H9 (cell line): ENCODE measurements around the gene TGM3. TPM values are rescaled to one million over a fixed set of nuclear protein-coding genes. Genes with fewer than 3 reads are reported as not detected.

Experiments used
- DNase-seq: peaks from one replicate; pipeline ENCODE4 v3.0.0-alpha.2; 2017
- H2AFZ ChIP-seq: one replicate; pipeline ENCODE4 v1.6.1; 2013; ENCODE audit warnings: mild to moderate bottlenecking, low read length, control low read depth, moderate library complexity
- H2AK5ac ChIP-seq: 2 replicates; pipeline ENCODE4 v1.6.1; 2013; ENCODE audit warnings: low read length, control low read depth, mixed read lengths; ENCODE audit not compliant: insufficient read length
- H2BK120ac ChIP-seq: one replicate; pipeline ENCODE4 v1.6.1; 2013; ENCODE audit warnings: low read depth, mild to moderate bottlenecking, low read length, control low read depth, inconsistent platforms; ENCODE audit not compliant: poor library complexity, severe bottlenecking
- H2BK12ac ChIP-seq: 2 replicates; pipeline ENCODE4 v1.6.1; 2013; ENCODE audit warnings: low read length, control low read depth, mixed read lengths, low read depth; ENCODE audit not compliant: insufficient read length
- H2BK15ac ChIP-seq: 2 replicates; pipeline ENCODE4 v1.6.1; 2013; ENCODE audit warnings: low read depth, low read length, control low read depth
- H2BK20ac ChIP-seq: one replicate; pipeline ENCODE4 v1.6.1; 2013; ENCODE audit warnings: low read depth, mild to moderate bottlenecking, low read length, control low read depth, inconsistent platforms; ENCODE audit not compliant: poor library complexity, severe bottlenecking
- H2BK5ac ChIP-seq: 2 replicates; pipeline ENCODE4 v1.6.1; 2013; ENCODE audit warnings: low read length, control low read depth, mixed read lengths; ENCODE audit not compliant: insufficient read length
- H3K14ac ChIP-seq: 2 replicates; pipeline ENCODE4 v1.6.1; 2013; ENCODE audit warnings: low read length, control low read depth; ENCODE audit not compliant: insufficient read depth
- H3K18ac ChIP-seq: 2 replicates; pipeline ENCODE4 v1.6.1; 2013; ENCODE audit warnings: low read depth, mild to moderate bottlenecking, mixed read lengths, low read length, control low read depth; ENCODE audit not compliant: insufficient read length
- H3K23ac ChIP-seq: 2 replicates; pipeline ENCODE4 v1.6.1; 2013; ENCODE audit warnings: low read length, control low read depth, mixed read lengths, low read depth; ENCODE audit not compliant: insufficient read length
- H3K23me2 ChIP-seq: 2 replicates; pipeline ENCODE4 v1.6.1; 2013; ENCODE audit warnings: low read depth, mild to moderate bottlenecking, mixed read lengths, low read length, control low read depth; ENCODE audit not compliant: insufficient read length, poor library complexity, severe bottlenecking
- H3K27ac ChIP-seq: 2 replicates; pipeline ENCODE4 v1.5.1; 2013; ENCODE audit warnings: low read length, control low read depth, mixed read lengths, low read depth; ENCODE audit not compliant: insufficient read length
- H3K27me3 ChIP-seq: 2 replicates; pipeline ENCODE4 v1.6.1; 2013; ENCODE audit warnings: low read length, control low read depth, inconsistent platforms; ENCODE audit not compliant: insufficient read depth
- H3K4ac ChIP-seq: 2 replicates; pipeline ENCODE4 v1.6.1; 2013; ENCODE audit warnings: low read depth, mild to moderate bottlenecking, control low read depth, inconsistent platforms, low read length, moderate library complexity
- H3K4me1 ChIP-seq: 2 replicates; pipeline ENCODE4 v1.6.1; 2013; ENCODE audit warnings: low read length, control low read depth, inconsistent platforms; ENCODE audit not compliant: insufficient read depth
- H3K4me2 ChIP-seq: 2 replicates; pipeline ENCODE4 v1.6.1; 2013; ENCODE audit warnings: low read length, control low read depth, mixed read lengths; ENCODE audit not compliant: insufficient read length, insufficient read depth
- H3K56ac ChIP-seq: 2 replicates; pipeline ENCODE4 v1.6.1; 2013; ENCODE audit warnings: low read depth, mild to moderate bottlenecking, mixed read lengths, low read length, control low read depth; ENCODE audit not compliant: insufficient read length
- H3K79me1 ChIP-seq: 2 replicates; pipeline ENCODE4 v1.6.1; 2013; ENCODE audit warnings: low read depth, mild to moderate bottlenecking, moderate library complexity, low read length, control low read depth, inconsistent platforms; ENCODE audit not compliant: insufficient read depth, poor library complexity, severe bottlenecking
- H3K79me2 ChIP-seq: 2 replicates; pipeline ENCODE4 v1.6.1; 2013; ENCODE audit warnings: low read length, control low read depth, inconsistent platforms; ENCODE audit not compliant: insufficient read depth
- H3K9ac ChIP-seq: 2 replicates; pipeline ENCODE4 v1.6.1; 2013; ENCODE audit warnings: low read length, control low read depth, mixed read lengths; ENCODE audit not compliant: insufficient read length; ENCODE audit errors: extremely low read depth
- H3K9me3 ChIP-seq: one replicate; pipeline ENCODE4 v1.6.1; 2013; ENCODE audit warnings: low read depth, low read length, inconsistent platforms; ENCODE audit not compliant: control insufficient read depth
- H3T11ph ChIP-seq: one replicate; pipeline ENCODE4 v1.6.1; 2013; ENCODE audit warnings: mild to moderate bottlenecking, low read length, control low read depth, inconsistent platforms
- H4K20me1 ChIP-seq: one replicate; pipeline ENCODE4 v1.6.1; 2013; ENCODE audit not compliant: control insufficient read depth, insufficient read length, insufficient read depth
- H4K5ac ChIP-seq: 2 replicates; pipeline ENCODE4 v1.6.1; 2013; ENCODE audit warnings: low read depth, mild to moderate bottlenecking, mixed read lengths, low read length, control low read depth; ENCODE audit not compliant: insufficient read length
- H4K8ac ChIP-seq: replicated peaks from 2 replicates; pipeline ENCODE4 v1.6.1; 2013; ENCODE audit warnings: low read length, control low read depth, mixed read lengths, low read depth; ENCODE audit not compliant: insufficient read length
- H4K91ac ChIP-seq: 2 replicates; pipeline ENCODE4 v1.6.1; 2013; ENCODE audit warnings: low read depth, mild to moderate bottlenecking, moderate library complexity, mixed read lengths, low read length, control low read depth; ENCODE audit not compliant: insufficient read length
- H3K27ac Mint-ChIP-seq, 3 experiments: 2 replicates in 2 of 3; 3 replicates in 1 of 3; pipeline ENCODE4 v1.8.0; 2020 to 2021; ENCODE audit warnings: mixed read lengths in 3 of 3, mild to moderate bottlenecking in 1 of 3, moderate library complexity in 1 of 3
- H3K27me3 Mint-ChIP-seq: 2 replicates; pipeline ENCODE4 v1.8.0; 2021; ENCODE audit warnings: low read depth, mild to moderate bottlenecking, moderate library complexity, mixed read lengths
- H3K36me3 Mint-ChIP-seq, 3 experiments: 2 replicates in 2 of 3; 3 replicates in 1 of 3; pipeline ENCODE4 v1.8.0; 2020 to 2021; ENCODE audit warnings: low read depth in 3 of 3, mixed read lengths in 3 of 3; ENCODE audit not compliant: insufficient read depth in 1 of 3
- H3K4me1 Mint-ChIP-seq, 2 experiments: 2 replicates each; pipeline ENCODE4 v1.8.0; 2020; ENCODE audit warnings: mixed read lengths in 2 of 2
- H3K4me3 Mint-ChIP-seq, 2 experiments: 2 replicates in 1 of 2; 3 replicates in 1 of 2; pipeline ENCODE4 v1.8.0; 2020 to 2021; ENCODE audit warnings: mild to moderate bottlenecking in 2 of 2, mixed read lengths in 2 of 2, moderate library complexity in 1 of 2
- H3K9me3 Mint-ChIP-seq, 2 experiments: 2 replicates in 1 of 2; 3 replicates in 1 of 2; pipeline ENCODE4 v1.8.0; 2020; ENCODE audit warnings: mild to moderate bottlenecking in 2 of 2, mixed read lengths in 2 of 2, moderate library complexity in 1 of 2
- CTCF ChIP-seq: fragments of 200-600 bp; sonication (generic); conservative IDR thresholded peaks from 3 replicates; pipeline ENCODE4 v1.8.0; 2021; ENCODE audit warnings: antibody characterized with exemption, mild to moderate bottlenecking
- WGBS: extraction: QIAGEN DNeasy Blood & Tissue Kit; methylation state at CpG from one replicate; pipeline ENCODE4 v1.1.7; 2013; ENCODE audit warnings: missing lambda C conversion rate, low lambda C conversion rate, mixed read lengths; ENCODE audit not compliant: insufficient read length; ENCODE audit errors: extremely low coverage; 5-methylcytosine and 5-hydroxymethylcytosine counted together
- total RNA-seq: library from RNA; stranded (reverse); gene quantifications from 2 replicates; pipeline ENCODE4 v1.2.1, GENCODE V29; 2021

Gene TGM3
- total RNA-seq, 1 experiment from 2014 or later: not detected

GRCh38 chr20:2365666-2366065, 69.9 kb downstream of the TGM3 start:
- TF ChIP-seq CTCF: no peak
- no peaks in the 10 kb centered on the region for H3K4me1 ChIP-seq
- H4K5ac ChIP-seq: no peak overlapping the region
- no peak overlapping the region for H3K27ac ChIP-seq
- H3K4ac ChIP-seq: no peak overlapping the region
- DNase-seq: no peak
- no peaks in the 10 kb centered on the region for H3K23me2 ChIP-seq
- H3K9me3 Mint-ChIP-seq: peaks cover 11 to 13% of the 10 kb centered on the region in 2 experiments
- no peak overlapping the region for H4K91ac ChIP-seq
- peaks cover 0 to 13% (median 7%) of the 10 kb centered on the region in 3 experiments; a peak in 5 of 7 replicates for H3K36me3 Mint-ChIP-seq
- H3K56ac ChIP-seq: no peak overlapping the region
- H4K8ac ChIP-seq: no peak overlapping the region
- no peaks in the 10 kb centered on the region for H4K20me1 ChIP-seq
- H3K4me2 ChIP-seq: no peak overlapping the region
- H3K9ac ChIP-seq: no peak overlapping the region
- no peaks in the 10 kb centered on the region for H3K79me1 ChIP-seq
- no peak overlapping the region for H3K23ac ChIP-seq
- H3K27me3 Mint-ChIP-seq: peaks cover 3% of the 10 kb centered on the region
- no peak overlapping the region for H2BK12ac ChIP-seq
- no peak overlapping the region for H2AFZ ChIP-seq
- no peak overlapping the region for H3K14ac ChIP-seq
- H2BK15ac ChIP-seq: no peak overlapping the region
- no peak overlapping the region for H2BK20ac ChIP-seq
- no CpG with 5 or more reads among the region's 3 CpGs for WGBS
- H3K4me3 Mint-ChIP-seq: no peak overlapping the region
- no peaks in the 10 kb centered on the region for H3K9me3 ChIP-seq
- no peak overlapping the region for H3K27ac Mint-ChIP-seq
- no peak overlapping the region for H2BK5ac ChIP-seq
- no peak overlapping the region for H3T11ph ChIP-seq
- H3K27me3 ChIP-seq: no peaks in the 10 kb centered on the region
- H2AK5ac ChIP-seq: no peak overlapping the region
- no peak overlapping the region for H2BK120ac ChIP-seq
- H3K18ac ChIP-seq: no peak overlapping the region
- H3K4me1 Mint-ChIP-seq: peaks cover 6% of the 10 kb centered on the region in 2 experiments
- H3K79me2 ChIP-seq: no peaks in the 10 kb centered on the region
